Erythroblast (primary cell): ENCODE data around the gene IL16.
A peak's percentile ranks its signal among the peaks of the same experiment; 100 is the strongest.

ENCODE experiments used
- DNase-seq, 2 experiments: peaks; one replicate each; lab custom pipeline; 2025; lab: John Stamatoyannopoulos, UW
- GATA1 ChIP-seq: IDR thresholded peaks from 2 replicates; pipeline ENCODE4 v1.6.1; 2011; ENCODE audit warnings: low read depth, mild to moderate bottlenecking, control low read depth, low read length, moderate library complexity
- POLR2A ChIP-seq: IDR thresholded peaks from 2 replicates; pipeline ENCODE4 v1.6.1; 2011; ENCODE audit warnings: mild to moderate bottlenecking, low read length

IL16 gene

GRCh38 chr15:81261172-81261811 lies 64.6 kb downstream of the IL16 start:
- DNase-seq = no peak
- no peak for TF ChIP-seq POLR2A
- TF ChIP-seq GATA1 = no peak

GRCh38 chr15:81263477-81263876 lies 66.8 kb downstream of the IL16 start:
- DNase-seq = no peak
- no peak for TF ChIP-seq GATA1
- no peak for TF ChIP-seq POLR2A

GRCh38 chr15:81264072-81264857 lies 67.6 kb downstream of the IL16 start:
- no peak for DNase-seq
- TF ChIP-seq POLR2A = no peak
- no peak for TF ChIP-seq GATA1

- TF ChIP-seq POLR2A = no peak
- TF ChIP-seq GATA1 = no peak
- DNase-seq = no peak
Observed at GRCh38 chr15:81265256-81265943, 68.7 kb downstream of the IL16 start.

- peak; percentile 82 to 89 for DNase-seq
Observed at GRCh38 chr15:81265944-81266775, 69.5 kb downstream of the IL16 start.

GRCh38 chr15:81268340-81268739 lies 71.7 kb downstream of the IL16 start:
- no peak for TF ChIP-seq POLR2A
- no peak for TF ChIP-seq GATA1
- no peak for DNase-seq

More at GRCh38 chr15:81265944-81266775, 69.5 kb downstream of the IL16 start:
- TF ChIP-seq GATA1 (peak; percentile 20), POLR2A (no peak)

- no peak for DNase-seq
- TF ChIP-seq POLR2A (no peak), GATA1 (no peak)
Observed at GRCh38 chr15:81268881-81269601, 72.4 kb downstream of the IL16 start.

- DNase-seq = no peak
- TF ChIP-seq GATA1 = no peak
- no peak for TF ChIP-seq POLR2A
Observed at GRCh38 chr15:81270188-81270587, 73.5 kb downstream of the IL16 start.

GRCh38 chr15:81270781-81271491 lies 74.3 kb downstream of the IL16 start:
- TF ChIP-seq GATA1 (no peak), POLR2A (no peak)
- no peak for DNase-seq

- TF ChIP-seq POLR2A (no peak), GATA1 (no peak)
Observed at GRCh38 chr15:81271761-81272644, 75.3 kb downstream of the IL16 start.

GRCh38 chr15:81273200-81273599 lies 76.5 kb downstream of the IL16 start:
- no peak for DNase-seq
- TF ChIP-seq POLR2A (no peak), GATA1 (no peak)

More at GRCh38 chr15:81271761-81272644, 75.3 kb downstream of the IL16 start:
- no peak for DNase-seq
